ENCODE results near the gene EPX.
A peak's percentile ranks its signal among the peaks of the same experiment; 100 is the strongest.
"Not testable (repeated sequence)": the region's sequence is repeated elsewhere in the genome, so short reads cannot be mapped to it uniquely, and the experiment has no call there.

EPX gene

GRCh38 chr17:58192612-58193011, at the start of gene EPX:
Gene EPX (plus strand): TSS chr17:58192726. CDS start chr17:58192847, 121 bp downstream.
- no peak for DNase-seq

- DNase-seq, result not testable (repeated sequence)
Observed at GRCh38 chr17:58143335-58143734, 49.2 kb upstream of the EPX start.

DNA sequence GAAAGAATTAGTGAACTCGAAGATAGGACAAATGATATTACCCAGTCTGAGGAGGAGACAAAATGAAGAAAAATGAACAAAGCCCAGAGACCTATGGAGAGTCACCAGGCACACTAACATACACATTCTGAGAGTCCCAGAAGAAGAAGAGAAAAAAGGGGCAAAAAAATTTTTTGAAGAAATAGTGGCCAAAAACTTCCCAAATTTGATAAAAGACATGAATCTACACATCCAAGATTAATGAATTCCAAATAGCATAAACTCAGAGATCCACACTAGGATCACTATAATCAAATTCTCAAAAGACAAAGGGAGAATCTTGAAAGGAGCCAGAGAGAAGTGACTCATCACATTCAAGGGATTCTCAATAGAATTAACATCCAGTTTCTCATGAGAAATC, 47.7 kb upstream of the EPX start:
- DNase-seq, result no peak

- DNase-seq, result no peak
Observed at GRCh38 chr17:58147930-58148434, 44.5 kb upstream of the EPX start, which contains the start of gene OR4D1. Gene OR4D1 (plus strand): TSS chr17:58148384. CDS start chr17:58155154, 6,770 bp downstream.

DNA sequence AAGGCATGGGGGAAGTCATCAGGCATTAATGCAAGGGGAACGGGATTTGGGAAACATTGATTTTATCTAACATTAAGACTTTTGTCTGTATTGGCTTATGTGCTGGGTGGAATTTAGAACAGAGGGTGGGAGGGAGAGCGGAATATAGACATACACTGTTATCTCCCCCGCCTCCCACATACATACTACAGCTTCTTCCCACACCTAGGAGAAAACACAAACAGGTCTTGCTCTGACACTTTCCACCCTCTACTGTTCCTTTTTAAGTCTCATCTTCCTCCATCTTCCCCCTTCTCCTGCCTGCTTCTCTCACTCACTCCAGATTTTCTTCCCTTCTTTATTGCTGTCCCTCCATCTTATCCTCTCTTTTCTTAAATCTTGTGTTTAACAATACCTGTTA, 43.9 kb upstream of the EPX start:
- no peak for DNase-seq

- DNase-seq, result no peak
Observed at GRCh38 chr17:58150394-58150793, 42.1 kb upstream of the EPX start.

DNA sequence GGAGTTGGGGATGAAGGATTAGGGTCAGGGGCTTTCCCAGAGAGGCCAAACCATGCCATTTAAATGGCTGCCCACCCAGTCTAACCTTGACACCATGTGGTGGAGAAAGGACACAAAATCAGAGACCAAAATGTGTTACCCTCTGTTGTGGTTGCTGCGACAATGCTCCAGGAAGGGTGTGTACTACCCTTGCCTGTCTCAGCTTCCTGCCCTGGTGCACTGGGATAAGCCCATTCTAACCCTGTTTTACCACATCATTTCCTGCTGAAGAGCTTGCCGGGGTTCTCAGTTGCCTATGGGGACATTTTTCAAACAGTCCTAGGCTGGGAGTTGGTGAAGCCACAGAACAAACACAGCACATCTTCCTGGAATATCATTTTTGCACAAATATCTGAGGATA, 39.5 kb upstream of the EPX start:
- DNase-seq, result no peak

DNA sequence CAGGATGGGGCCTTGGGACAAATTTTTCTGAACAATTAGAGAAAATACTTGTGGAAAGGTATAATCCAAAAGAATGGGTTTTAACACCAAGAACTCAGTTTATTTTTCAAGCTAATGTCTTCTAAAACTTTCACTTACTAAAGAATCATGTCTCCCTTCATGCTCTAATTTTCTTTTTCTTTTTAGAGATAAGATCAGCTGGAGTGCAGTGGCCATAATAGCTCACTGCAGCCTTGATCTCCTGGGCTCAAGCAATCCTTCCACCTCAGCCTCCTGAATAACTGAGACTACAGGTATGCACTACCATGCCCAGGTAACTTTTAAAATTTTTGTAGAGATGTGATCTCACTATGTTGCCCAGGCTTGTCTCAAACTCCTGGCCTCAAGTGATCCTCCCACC, 38.9 kb upstream of the EPX start:
- no peak for DNase-seq

DNA sequence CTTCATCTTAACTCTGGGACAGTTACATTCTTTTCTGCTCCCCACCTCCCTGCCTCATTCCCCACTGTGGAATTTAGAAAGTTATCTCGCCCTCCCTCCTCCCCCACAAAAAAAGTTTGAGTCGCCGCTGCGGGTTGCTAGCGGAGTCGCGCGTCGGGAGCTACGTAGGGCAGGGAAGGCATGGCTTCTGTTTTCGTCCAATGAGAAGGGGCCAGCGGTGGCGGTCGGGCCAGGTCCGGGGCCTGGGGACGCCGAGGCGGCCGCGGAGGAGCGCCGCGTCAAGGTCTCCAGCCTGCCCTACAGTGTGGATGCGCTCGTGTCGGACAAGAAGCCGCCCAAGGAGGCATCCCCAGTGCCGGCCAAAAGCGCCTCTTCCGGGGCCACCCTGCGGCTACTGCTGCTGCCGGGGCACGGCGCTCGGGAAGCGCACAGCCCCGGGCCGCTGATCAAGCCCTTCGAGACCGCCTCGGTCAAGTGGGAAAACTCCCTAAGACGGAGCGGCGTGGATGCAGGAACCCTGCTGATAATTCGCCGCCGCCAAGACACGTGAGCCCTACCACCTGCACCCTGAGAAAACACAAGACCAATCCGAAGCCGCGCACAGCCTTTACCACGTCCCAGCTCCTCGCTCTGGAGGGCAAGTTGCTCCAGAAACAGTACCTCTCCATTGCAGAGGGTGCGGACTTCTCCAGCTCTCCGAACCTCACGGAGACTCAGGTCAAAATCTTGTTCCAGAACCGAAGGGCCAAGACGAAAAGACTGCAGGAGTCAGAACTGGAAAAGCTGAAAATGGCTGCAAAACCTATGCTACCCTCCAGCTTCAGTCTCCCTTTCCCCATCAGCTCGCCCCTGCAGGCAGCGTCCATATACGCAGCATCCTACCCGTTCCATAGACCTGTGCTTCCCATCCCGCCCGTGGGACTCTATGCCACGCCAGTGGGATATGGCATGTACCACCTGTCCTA, 35.4 kb upstream of the EPX start:
- DNase-seq, result peak; percentile 80

GRCh38 chr17:58158181-58158580, 34.3 kb upstream of the EPX start:
- DNase-seq, result no peak

DNA sequence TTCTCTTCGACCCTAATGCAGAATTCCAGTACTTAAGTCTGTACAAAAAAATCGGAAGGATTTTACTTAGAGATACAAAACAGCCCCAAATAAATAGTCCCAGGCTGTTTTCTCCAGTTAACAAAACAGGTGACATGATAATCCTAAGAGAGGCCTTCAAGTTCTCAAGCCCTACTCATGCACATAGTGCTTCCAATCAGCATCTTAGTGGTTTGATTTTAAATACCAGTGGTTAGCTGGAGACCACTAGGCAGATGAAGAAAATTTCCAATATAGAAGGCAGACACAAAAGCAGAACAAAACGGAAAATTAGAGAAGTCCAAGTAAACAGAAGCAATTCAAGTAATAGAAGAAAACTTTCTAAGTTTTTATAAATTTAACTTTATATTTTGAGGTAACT, 31.0 kb upstream of the EPX start:
- no peak for DNase-seq

GRCh38 chr17:58165981-58166380, 26.5 kb upstream of the EPX start:
- DNase-seq, result no peak

DNA sequence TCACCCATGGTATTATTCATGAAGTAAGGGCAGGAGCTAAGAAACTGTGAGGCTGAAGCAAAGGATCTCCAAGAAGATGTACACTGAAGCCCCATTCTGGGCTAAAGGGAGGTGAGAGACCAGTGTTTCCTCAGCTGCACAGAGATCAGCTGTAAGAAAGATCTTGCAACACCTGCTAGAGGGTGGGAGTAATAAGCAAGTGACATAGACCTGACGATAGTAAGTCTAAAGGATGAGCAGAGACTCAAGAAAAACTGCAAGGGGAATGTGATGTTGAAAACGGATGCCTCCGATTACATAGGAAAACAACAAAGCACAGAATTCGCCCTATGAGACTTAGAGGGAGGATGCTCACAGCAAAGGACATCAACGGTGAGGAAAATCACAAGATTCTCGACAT, 25.8 kb upstream of the EPX start, which contains the start of gene OR4D2:
Gene OR4D2 (plus strand): TSS at position 301 of the 400 bp plus-strand sequence. CDS start 2,674 bp downstream, outside the sequence.
- no peak for DNase-seq

DNA sequence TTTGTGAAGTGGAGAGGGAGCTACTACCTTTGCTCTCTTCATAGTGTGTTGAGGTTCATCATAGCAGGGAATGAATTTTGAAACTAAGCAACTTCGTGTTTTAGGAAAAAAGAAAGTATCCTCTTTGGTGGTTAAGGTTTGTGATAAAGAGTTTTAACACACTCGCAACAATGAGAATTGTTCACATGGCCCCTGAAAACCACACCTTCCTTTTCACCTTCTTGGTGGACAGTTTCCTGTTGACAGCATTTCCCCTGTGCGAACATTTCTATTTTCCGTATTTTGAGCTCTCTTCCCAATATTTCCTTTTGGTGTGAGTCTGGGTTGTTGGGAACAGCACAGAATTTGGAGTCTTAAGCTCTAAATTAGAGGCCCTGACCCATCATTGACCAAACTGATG, 21.9 kb upstream of the EPX start:
- DNase-seq, result no peak

GRCh38 chr17:58172369-58173071, 20.0 kb upstream of the EPX start:
- DNase-seq, result peak; percentile 50

GRCh38 chr17:58174871-58175270, 17.7 kb upstream of the EPX start:
- no peak for DNase-seq

DNA sequence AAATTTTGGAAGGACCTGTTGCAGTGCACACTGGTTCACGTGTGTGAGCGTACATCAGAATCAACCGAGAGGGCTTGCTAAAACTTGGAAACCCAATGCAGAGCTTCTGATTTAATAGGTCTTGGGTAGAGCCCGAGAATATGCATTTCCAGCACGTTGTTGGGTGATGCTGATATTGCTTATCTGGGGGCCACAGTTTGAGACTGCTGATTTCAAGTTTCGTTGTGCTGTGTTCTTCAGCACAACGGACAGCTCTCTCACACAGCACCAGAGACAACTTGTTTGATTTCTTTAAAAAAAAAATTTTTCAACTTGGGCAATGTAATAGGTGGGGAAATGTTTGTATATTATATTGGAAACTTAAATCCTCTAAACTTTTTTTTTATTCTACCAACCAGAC, 16.3 kb upstream of the EPX start:
- no peak for DNase-seq

DNA sequence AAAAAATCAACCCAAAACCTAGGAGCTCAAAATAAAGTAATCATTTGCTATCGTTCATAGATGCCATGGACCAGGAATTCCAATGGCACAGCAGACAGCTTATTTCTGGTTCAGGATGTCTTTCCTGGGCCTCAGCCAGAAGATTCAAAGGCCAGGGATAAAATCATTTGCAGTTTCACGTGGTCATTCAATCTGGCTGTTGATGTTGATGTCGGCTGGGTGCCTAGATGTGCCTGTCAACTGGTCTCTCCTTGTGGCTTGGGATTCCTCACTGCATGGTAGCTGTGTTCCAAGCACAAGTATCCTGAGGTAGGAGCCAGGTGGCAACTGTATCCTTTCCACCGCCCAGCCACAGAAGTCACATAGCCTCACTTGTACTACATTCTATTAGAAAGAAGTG, 10.7 kb upstream of the EPX start:
- DNase-seq, result no peak

- DNase-seq, result no peak
Observed at GRCh38 chr17:58183514-58183913, 9.0 kb upstream of the EPX start.

GRCh38 chr17:58184308-58184985, 8.1 kb upstream of the EPX start:
- DNase-seq, result peak; percentile 23

GRCh38 chr17:58184986-58185761, 7.4 kb upstream of the EPX start:
- no peak for DNase-seq

DNA sequence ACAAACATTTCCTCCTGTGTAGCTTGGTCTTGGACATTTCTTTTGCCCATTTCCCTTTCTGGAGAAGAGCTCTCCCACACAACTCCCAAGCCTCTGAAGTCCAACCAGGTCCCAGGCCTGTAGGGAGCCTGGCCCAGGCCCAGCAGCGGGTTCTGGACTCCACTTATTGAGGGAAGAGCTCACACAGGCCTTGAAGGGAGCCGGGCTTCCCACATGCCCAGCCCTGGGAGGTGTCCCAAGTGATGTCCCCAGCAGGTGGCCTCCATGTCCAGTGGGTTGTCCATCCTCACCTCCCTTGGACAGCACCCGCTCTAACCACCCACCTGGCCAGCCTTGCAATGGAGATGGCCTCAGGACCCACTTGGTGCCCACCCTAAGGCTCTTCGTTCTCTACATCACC, 5.9 kb upstream of the EPX start:
- DNase-seq, result no peak

Measured in NCI-H2171 treated with DMSO at 0.1 percent for 48 hours (cell line).